AG08396 (cell line): ENCODE measurements around the gene ABRAXAS1.

Experiments
- DNase-seq: peaks from one replicate; pipeline ENCODE4 v3.0.0; 2012; ENCODE audit warnings: low spot score, mixed read lengths

Gene ABRAXAS1

GRCh38 chr4:83454686-83455085 lies 30.2 kb downstream of the ABRAXAS1 start:
- DNase-seq, result peak; percentile 8

GRCh38 chr4:83449009-83449408 lies 35.9 kb downstream of the ABRAXAS1 start:
- no peak for DNase-seq

GRCh38 chr4:83440899-83441298 lies 44.0 kb downstream of the ABRAXAS1 start:
- DNase-seq, result no peak

GRCh38 chr4:83440148-83440814 lies 44.6 kb downstream of the ABRAXAS1 start:
- no peak for DNase-seq

- DNase-seq, result no peak
Measured at GRCh38 chr4:83438719-83439118, 46.2 kb downstream of the ABRAXAS1 start.

- DNase-seq, result no peak
Measured at GRCh38 chr4:83436680-83437079, 48.2 kb downstream of the ABRAXAS1 start.

- DNase-seq, result no peak
Measured at GRCh38 chr4:83431200-83431599, 53.7 kb downstream of the ABRAXAS1 start.

GRCh38 chr4:83418211-83418610 lies 66.7 kb downstream of the ABRAXAS1 start:
- no peak for DNase-seq

GRCh38 chr4:83417566-83417965 lies 67.3 kb downstream of the ABRAXAS1 start:
- DNase-seq, result no peak

GRCh38 chr4:83413676-83414075 lies 71.2 kb downstream of the ABRAXAS1 start:
- DNase-seq, result peak; percentile 13
